ENCODE data around the gene KATNA1.

The KATNA1 gene

GRCh38 chr6:149608381-149608982 lies 40.0 kb downstream of the KATNA1 start:
- no peak for DNase-seq

- DNase-seq = no peak
These were observed 48.0 kb downstream of the KATNA1 start for GRCh38 chr6:149600508-149600907.

- DNase-seq = no peak
These were observed 55.1 kb downstream of the KATNA1 start for GRCh38 chr6:149593408-149593807.

GRCh38 chr6:149592983-149593382 lies 55.5 kb downstream of the KATNA1 start:
- DNase-seq = no peak

GRCh38 chr6:149586149-149586548 lies 62.4 kb downstream of the KATNA1 start:
- DNase-seq = no peak

GRCh38 chr6:149581349-149581748 lies 67.2 kb downstream of the KATNA1 start:
- no peak for DNase-seq

GRCh38 chr6:149580880-149581279 lies 67.6 kb downstream of the KATNA1 start:
- no peak for DNase-seq

- DNase-seq = no peak
These were observed 80.4 kb downstream of the KATNA1 start for GRCh38 chr6:149567945-149568585.

GRCh38 chr6:149567194-149567586 lies 81.3 kb downstream of the KATNA1 start:
- DNase-seq = no peak

GRCh38 chr6:149566410-149567193 lies 81.9 kb downstream of the KATNA1 start:
- DNase-seq = peak in 4 of 5 donors; percentile 38 to 56 (median 41)

GRCh38 chr6:149565527-149566409 lies 82.7 kb downstream of the KATNA1 start, which contains the start of gene GINM1:
GINM1 (plus strand) TSS chr6:149566375; CDS start chr6:149566415, 40 bp downstream.
- DNase-seq = peak; percentile 87 to 95 (median 92)

- DNase-seq = no peak
These were observed 84.6 kb downstream of the KATNA1 start for GRCh38 chr6:149563928-149564325.

- no peak for DNase-seq
These were observed 85.1 kb downstream of the KATNA1 start for GRCh38 chr6:149563203-149563927.

- no peak for DNase-seq
These were observed 87.8 kb downstream of the KATNA1 start for GRCh38 chr6:149560736-149561135.

- DNase-seq = no peak
These were observed 89.1 kb downstream of the KATNA1 start for GRCh38 chr6:149559389-149559788.

GRCh38 chr6:149558029-149558428 lies 90.5 kb downstream of the KATNA1 start:
- no peak for DNase-seq

GRCh38 chr6:149551920-149552319 lies 96.6 kb downstream of the KATNA1 start:
- DNase-seq = no peak

- DNase-seq = peak; percentile 91 to 97 (median 95)
These were observed 102.6 kb downstream of the KATNA1 start, which contains the start of gene PPIL4 for GRCh38 chr6:149545754-149546471. PPIL4 (minus strand) TSS chr6:149546043; CDS start chr6:149546005, 38 bp downstream.

GRCh38 chr6:149545258-149545753 lies 103.2 kb downstream of the KATNA1 start:
- DNase-seq = peak; percentile 44 to 73 (median 58)

Measured in T-helper 1 cell (primary cell).